Bronchial epithelial cell (primary cell): Measurements from ENCODE around the gene CPXM2. TPM values are rescaled to one million over a fixed set of nuclear protein-coding genes. Genes with fewer than 3 reads are reported as not detected.
"Not testable (repeated sequence)": the region's sequence is repeated elsewhere in the genome, so short reads cannot be mapped to it uniquely, and the experiment has no call there.

ENCODE experiments used
- DNase-seq: peaks from one replicate; pipeline ENCODE4 v3.0.0-alpha.2; 2010; ENCODE audit warnings: low read depth
- FAIRE-seq: peaks from 2 replicates; lab custom pipeline; 2011; peaks lifted over from hg19 to GRCh38; lab: Jason Lieb, UNC
- H3K27me3 ChIP-seq: 2 replicates; pipeline ENCODE4 v1.5.1; 2011; ENCODE audit warnings: low read length; ENCODE audit not compliant: control insufficient read depth, insufficient read depth
- H3K36me3 ChIP-seq: 2 replicates; pipeline ENCODE4 v1.5.1; 2011; ENCODE audit warnings: low read length; ENCODE audit not compliant: control insufficient read depth, insufficient read depth
- H3K4me3 ChIP-seq: 2 replicates; pipeline ENCODE4 v1.5.1; 2011; ENCODE audit warnings: mild to moderate bottlenecking, low read depth, low read length, control low read depth
- total RNA-seq: library from RNA; depleted of rRNA; stranded (reverse); fragments of >200 nt; gene quantifications from 2 replicates; pipeline ENCODE4 v1.2.1, GENCODE V29; 2014
- TF ChIP-seq, protein P1 (sequence below): IDR thresholded peaks from 2 replicates; pipeline ENCODE4 v1.5.1; 2011; ENCODE audit warnings: mild to moderate bottlenecking, moderate library complexity, low read length, control low read depth, inconsistent platforms; ENCODE audit not compliant: insufficient read depth, severe bottlenecking

The CPXM2 gene
- total RNA-seq, 1 donor from 2014 or later = 0.26 TPM

DNA sequence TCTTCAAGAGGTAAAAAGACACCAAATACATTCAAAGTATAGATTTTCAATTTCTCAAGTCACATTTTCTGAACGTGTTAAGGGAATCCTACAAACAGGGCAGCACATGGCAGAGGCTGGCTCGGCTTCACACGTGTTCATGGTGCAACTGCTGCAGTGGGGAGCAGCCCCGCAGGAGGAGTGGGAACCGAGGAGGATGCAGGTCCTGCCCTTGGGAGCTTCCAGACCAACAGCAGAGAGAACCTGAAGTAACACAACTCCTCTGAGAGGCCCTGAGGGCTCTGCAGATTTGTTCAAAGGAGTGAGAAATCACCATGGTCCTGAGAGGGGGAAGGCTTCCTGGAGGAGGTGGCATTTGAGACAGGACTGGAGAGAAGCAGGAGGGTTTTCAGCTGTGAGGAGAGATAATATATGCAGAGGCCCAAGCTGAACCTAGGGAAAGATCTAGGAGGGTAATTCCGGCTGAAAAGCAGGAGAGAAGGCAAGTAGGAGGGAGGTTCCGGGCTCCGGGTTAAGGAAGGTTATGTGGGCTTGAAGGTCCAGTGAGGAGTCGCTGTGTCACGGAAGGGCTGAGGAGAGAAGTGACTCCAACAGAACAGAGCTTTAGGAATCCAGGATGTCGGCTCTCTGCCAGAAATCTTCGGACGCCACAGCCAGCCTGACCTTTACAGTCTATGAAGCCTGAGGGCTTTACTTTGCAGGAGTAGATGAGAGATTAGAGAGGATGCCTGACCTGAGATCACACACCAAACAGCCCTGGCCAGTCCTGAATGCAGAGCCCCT, 148.0 kb downstream of the CPXM2 start:
- Histone ChIP-seq H3K27me3 (no peaks in the 10 kb centered on the region), H3K4me3 (no peak overlapping the region), H3K36me3 (no peaks in the 10 kb centered on the region)
- TF ChIP-seq, protein P1, sequence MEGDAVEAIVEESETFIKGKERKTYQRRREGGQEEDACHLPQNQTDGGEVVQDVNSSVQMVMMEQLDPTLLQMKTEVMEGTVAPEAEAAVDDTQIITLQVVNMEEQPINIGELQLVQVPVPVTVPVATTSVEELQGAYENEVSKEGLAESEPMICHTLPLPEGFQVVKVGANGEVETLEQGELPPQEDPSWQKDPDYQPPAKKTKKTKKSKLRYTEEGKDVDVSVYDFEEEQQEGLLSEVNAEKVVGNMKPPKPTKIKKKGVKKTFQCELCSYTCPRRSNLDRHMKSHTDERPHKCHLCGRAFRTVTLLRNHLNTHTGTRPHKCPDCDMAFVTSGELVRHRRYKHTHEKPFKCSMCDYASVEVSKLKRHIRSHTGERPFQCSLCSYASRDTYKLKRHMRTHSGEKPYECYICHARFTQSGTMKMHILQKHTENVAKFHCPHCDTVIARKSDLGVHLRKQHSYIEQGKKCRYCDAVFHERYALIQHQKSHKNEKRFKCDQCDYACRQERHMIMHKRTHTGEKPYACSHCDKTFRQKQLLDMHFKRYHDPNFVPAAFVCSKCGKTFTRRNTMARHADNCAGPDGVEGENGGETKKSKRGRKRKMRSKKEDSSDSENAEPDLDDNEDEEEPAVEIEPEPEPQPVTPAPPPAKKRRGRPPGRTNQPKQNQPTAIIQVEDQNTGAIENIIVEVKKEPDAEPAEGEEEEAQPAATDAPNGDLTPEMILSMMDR = no peak
- FAIRE-seq (no peak), DNase-seq (no peak)

DNA sequence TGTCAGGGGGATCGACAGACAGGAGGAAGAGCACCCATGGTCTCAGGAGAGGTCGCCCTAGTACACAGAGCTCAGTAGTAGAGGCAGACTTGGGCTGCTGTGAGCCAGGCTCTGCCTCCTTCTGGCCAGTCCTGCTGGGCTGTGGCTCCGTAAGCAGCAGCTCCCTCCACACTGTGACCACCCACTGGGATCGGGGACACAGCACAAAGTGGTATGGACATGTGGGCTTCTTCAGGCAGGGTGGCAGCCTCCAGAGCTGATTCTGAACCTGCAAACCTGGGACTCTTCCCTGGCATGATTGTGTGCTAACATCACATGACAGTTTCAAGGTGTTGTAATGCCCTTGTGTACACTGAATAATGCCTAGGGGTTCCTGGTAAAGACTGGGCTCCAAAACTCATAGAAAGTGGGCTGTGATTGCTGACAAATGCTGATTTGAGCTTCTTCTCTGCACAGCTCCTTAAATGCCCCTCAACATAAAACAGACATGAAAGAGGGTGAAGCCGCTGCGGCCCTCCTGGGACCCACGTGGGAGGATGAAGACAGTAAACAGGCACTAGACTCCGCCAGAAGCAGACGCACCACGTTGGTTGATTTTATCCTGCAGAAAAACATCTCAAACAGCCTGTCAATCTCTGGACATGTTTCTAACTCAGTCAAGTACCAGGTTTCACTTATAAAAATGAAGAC, 148.7 kb downstream of the CPXM2 start:
- H3K27me3 ChIP-seq = no peaks in the 10 kb centered on the region
- no peak overlapping the region for H3K4me3 ChIP-seq
- DNase-seq = no peak
- TF ChIP-seq, protein P1 = no peak
- FAIRE-seq = no peak
- no peaks in the 10 kb centered on the region for H3K36me3 ChIP-seq

DNA sequence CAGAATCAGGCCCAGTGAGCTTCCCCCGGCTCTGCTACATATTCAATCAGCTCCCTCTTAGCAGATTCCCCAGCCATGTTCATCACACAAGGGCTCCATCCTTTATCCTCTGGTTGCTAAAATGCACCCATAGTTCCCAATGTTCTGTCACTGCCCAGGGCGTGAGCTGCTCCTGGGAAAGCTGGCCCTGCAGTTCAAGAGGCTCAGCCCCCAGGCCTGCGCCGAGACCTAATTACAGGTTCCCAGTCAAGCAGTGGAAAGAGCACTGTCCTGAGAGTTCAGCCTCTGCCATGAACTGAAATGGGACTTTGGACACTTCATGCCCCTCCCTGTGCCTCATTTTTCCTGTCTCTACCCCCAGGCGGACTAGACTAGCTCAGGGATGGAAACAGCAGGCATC, 149.9 kb downstream of the CPXM2 start:
- FAIRE-seq = no peak
- TF ChIP-seq, protein P1 = no peak

DNA sequence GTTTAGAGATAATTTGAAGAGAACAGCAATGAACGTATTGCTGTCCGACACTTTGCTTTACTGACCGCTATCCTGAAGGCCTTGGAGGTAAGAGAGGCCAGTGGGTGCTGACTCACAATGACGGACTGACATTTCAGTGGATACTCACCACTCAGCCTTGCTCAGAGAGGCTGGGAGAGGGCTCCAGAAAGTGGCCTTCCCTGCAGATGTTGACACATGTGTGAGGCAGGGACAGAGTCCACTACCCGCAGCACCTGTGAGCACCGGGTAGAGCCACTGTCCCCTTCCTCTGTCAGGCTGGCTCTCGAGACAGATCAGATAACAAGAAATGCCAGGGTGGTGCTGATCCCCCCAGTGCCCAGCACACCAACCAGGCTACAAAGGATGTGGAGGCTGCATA, 150.5 kb downstream of the CPXM2 start:
- DNase-seq (no peak), FAIRE-seq (no peak)
- Histone ChIP-seq H3K4me3 (no peak overlapping the region), H3K27me3 (no peaks in the 10 kb centered on the region), H3K36me3 (no peaks in the 10 kb centered on the region)
- TF ChIP-seq, protein P1 = no peak

More for the DNA sequence above, 149.9 kb downstream of the CPXM2 start:
- Histone ChIP-seq H3K27me3 (no peaks in the 10 kb centered on the region), H3K36me3 (no peaks in the 10 kb centered on the region), H3K4me3 (no peak overlapping the region)
- no peak for DNase-seq

DNA sequence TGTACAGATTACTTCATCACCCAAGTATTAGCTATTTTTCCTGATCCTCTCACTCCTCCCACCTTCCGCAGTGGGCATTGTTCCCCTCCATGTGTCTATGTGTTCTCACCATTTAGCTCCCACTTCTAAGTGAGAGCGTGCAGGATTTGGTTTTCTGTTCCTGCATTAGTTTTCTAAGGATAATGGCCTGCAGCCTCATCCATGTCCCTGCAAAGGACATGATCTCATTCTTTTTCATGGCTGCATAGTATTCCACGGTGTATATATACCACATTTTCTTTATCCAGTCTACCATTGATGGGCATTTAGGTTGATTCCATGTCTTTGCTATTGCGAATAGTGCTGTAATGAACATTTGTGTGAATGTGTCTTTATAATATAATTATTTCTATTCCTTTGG, 154.7 kb downstream of the CPXM2 start:
- FAIRE-seq, H3K4me3 ChIP-seq, H3K27me3 ChIP-seq, H3K36me3 ChIP-seq, DNase-seq: not testable (repeated sequence)

DNA sequence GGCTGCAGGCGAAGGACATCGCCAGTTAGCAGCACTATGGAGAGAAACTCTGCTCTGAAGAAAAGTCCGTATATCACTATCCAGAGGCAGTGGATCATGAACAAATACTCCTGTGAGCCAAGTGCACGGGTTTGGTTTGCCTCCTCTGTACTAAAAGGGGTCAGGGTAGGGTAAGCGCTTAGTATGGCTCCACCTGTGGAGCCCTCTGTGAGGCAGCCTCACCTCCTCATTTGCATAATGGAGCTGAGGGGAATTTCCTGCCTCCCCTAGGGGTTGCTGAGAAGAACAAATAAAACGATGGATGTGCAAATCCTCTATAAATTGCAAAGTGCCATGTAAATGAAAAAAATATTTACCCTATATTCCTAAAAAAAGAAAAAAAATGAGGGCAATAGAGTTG, 162.1 kb downstream of the CPXM2 start:
- FAIRE-seq = no peak
- no peak for DNase-seq
- H3K4me3 ChIP-seq = no peak overlapping the region
- TF ChIP-seq, protein P1 = no peak
- H3K36me3 ChIP-seq = no peaks in the 10 kb centered on the region
- H3K27me3 ChIP-seq = no peaks in the 10 kb centered on the region
